GM18517 (cell line): ENCODE results near the gene PEX26.
A peak's percentile ranks its signal among the peaks of the same experiment; 100 is the strongest.
"Not testable (repeated sequence)": the region's sequence is repeated elsewhere in the genome, so short reads cannot be mapped to it uniquely, and the experiment has no call there.

Source experiments
- ATAC-seq: cut with Tn5 transposase; IDR thresholded peaks from one replicate; pipeline ENCODE4 v1.9.1; 2021; ENCODE audit warnings: mild to moderate bottlenecking, moderate library complexity; ENCODE audit not compliant: unreplicated experiment

The PEX26 gene

GRCh38 chr22:18056161-18056666, 21.6 kb upstream of the PEX26 start:
- ATAC-seq, result peak; percentile 39

GRCh38 chr22:18056807-18057474, 20.8 kb upstream of the PEX26 start:
- ATAC-seq, result peak; percentile 53

- peak; percentile 58 for ATAC-seq
Measured at GRCh38 chr22:18057568-18058209, 20.1 kb upstream of the PEX26 start.

GRCh38 chr22:18058371-18059093, 19.3 kb upstream of the PEX26 start:
- no peak for ATAC-seq

- ATAC-seq, result no peak
Measured at GRCh38 chr22:18059094-18059417, 18.7 kb upstream of the PEX26 start.

GRCh38 chr22:18059473-18059872, 18.3 kb upstream of the PEX26 start:
- ATAC-seq, result no peak

GRCh38 chr22:18059991-18060390, 17.8 kb upstream of the PEX26 start:
- no peak for ATAC-seq

GRCh38 chr22:18060646-18061620, 16.9 kb upstream of the PEX26 start:
- no peak for ATAC-seq

- no peak for ATAC-seq
Measured at GRCh38 chr22:18062421-18062820, 15.4 kb upstream of the PEX26 start.

GRCh38 chr22:18063306-18063705, 14.5 kb upstream of the PEX26 start:
- no peak for ATAC-seq

GRCh38 chr22:18063715-18064114, 14.1 kb upstream of the PEX26 start:
- ATAC-seq, result not testable (repeated sequence)

- ATAC-seq, result no peak
Measured at GRCh38 chr22:18064636-18065035, 13.2 kb upstream of the PEX26 start.

- ATAC-seq, result no peak
Measured at GRCh38 chr22:18065256-18065655, 12.5 kb upstream of the PEX26 start.

- ATAC-seq, result no peak
Measured at GRCh38 chr22:18066181-18066859, 11.5 kb upstream of the PEX26 start.

- ATAC-seq, result no peak
Measured at GRCh38 chr22:18067121-18067520, 10.7 kb upstream of the PEX26 start.

GRCh38 chr22:18067548-18068341, 10.0 kb upstream of the PEX26 start:
- ATAC-seq, result no peak

- ATAC-seq, result no peak
Measured at GRCh38 chr22:18068381-18068988, 9.3 kb upstream of the PEX26 start.

- no peak for ATAC-seq
Measured at GRCh38 chr22:18069041-18069440, 8.7 kb upstream of the PEX26 start.

GRCh38 chr22:18070041-18070440, 7.7 kb upstream of the PEX26 start:
- ATAC-seq, result no peak
